NCI-H146 treated with DMSO at 0.1 percent for 48 hours (cell line): ENCODE data around the gene COL4A2.
"Not testable (repeated sequence)": the region's sequence is repeated elsewhere in the genome, so short reads cannot be mapped to it uniquely, and the experiment has no call there.

Experiments used
- DNase-seq: peaks from one replicate; lab custom pipeline; 2025; ENCODE audit not compliant: unreplicated experiment; lab: John Stamatoyannopoulos, UW

Gene COL4A2

GRCh38 chr13:110377178-110377825 is 70.2 kb downstream of the COL4A2 start:
- no peak for DNase-seq

- DNase-seq, result no peak
Measured at GRCh38 chr13:110377826-110378201, 70.7 kb downstream of the COL4A2 start.

GRCh38 chr13:110379358-110379757 is 72.3 kb downstream of the COL4A2 start:
- no peak for DNase-seq

- no peak for DNase-seq
Measured at GRCh38 chr13:110379905-110380341, 72.8 kb downstream of the COL4A2 start.

GRCh38 chr13:110380359-110381028 is 73.4 kb downstream of the COL4A2 start:
- no peak for DNase-seq

- no peak for DNase-seq
Measured at GRCh38 chr13:110381029-110381360, 73.9 kb downstream of the COL4A2 start.

GRCh38 chr13:110382229-110382628 is 75.1 kb downstream of the COL4A2 start:
- no peak for DNase-seq

- DNase-seq, result no peak
Measured at GRCh38 chr13:110382830-110383229, 75.7 kb downstream of the COL4A2 start.

- no peak for DNase-seq
Measured at GRCh38 chr13:110387451-110388107, 80.5 kb downstream of the COL4A2 start.

- DNase-seq, result no peak
Measured at GRCh38 chr13:110388108-110388943, 81.2 kb downstream of the COL4A2 start.

- no peak for DNase-seq
Measured at GRCh38 chr13:110390567-110390966, 83.5 kb downstream of the COL4A2 start.

GRCh38 chr13:110391273-110391672 is 84.2 kb downstream of the COL4A2 start:
- no peak for DNase-seq

- no peak for DNase-seq
Measured at GRCh38 chr13:110392510-110393240, 85.6 kb downstream of the COL4A2 start.

- DNase-seq, result no peak
Measured at GRCh38 chr13:110393761-110394160, 86.7 kb downstream of the COL4A2 start.

- DNase-seq, result no peak
Measured at GRCh38 chr13:110394371-110394841, 87.3 kb downstream of the COL4A2 start.

- DNase-seq, result not testable (repeated sequence)
Measured at GRCh38 chr13:110395616-110396015, 88.5 kb downstream of the COL4A2 start.

- no peak for DNase-seq
Measured at GRCh38 chr13:110396476-110396875, 89.4 kb downstream of the COL4A2 start.

GRCh38 chr13:110396913-110397381 is 89.9 kb downstream of the COL4A2 start:
- DNase-seq, result no peak

GRCh38 chr13:110397436-110398115 is 90.5 kb downstream of the COL4A2 start:
- no peak for DNase-seq
